HL-60 (cell line): Measurements from ENCODE around the gene DMD.

Experiments used
- DNase-seq, 2 experiments: peaks; one replicate each; pipeline ENCODE4 v3.0.0-alpha.2; 2010 to 2020; ENCODE audit warnings: low read depth in 1 of 2, low spot score in 1 of 2
- H3K27ac ChIP-seq: fragments of 250-450 bp; sonication (Bioruptor Pico); replicated peaks from 2 replicates; pipeline ENCODE4 v1.5.1; 2020; ENCODE audit warnings: mild to moderate bottlenecking, moderate library complexity
- H3K27me3 ChIP-seq: fragments of 250-450 bp; sonication (Bioruptor Pico); 2 replicates; pipeline ENCODE4 v1.5.1; 2021; ENCODE audit warnings: mild to moderate bottlenecking, moderate library complexity; ENCODE audit not compliant: insufficient read depth, poor library complexity, severe bottlenecking
- H3K4me3 ChIP-seq: replicated peaks from 2 replicates; pipeline ENCODE4 v1.5.1; 2011; ENCODE audit warnings: mild to moderate bottlenecking, control low read depth, low read length; ENCODE audit not compliant: insufficient read depth
- GABPA ChIP-seq: IDR thresholded peaks from 2 replicates; pipeline ENCODE4 v1.6.1; 2012; ENCODE audit warnings: low read depth
- POLR2AphosphoS5 ChIP-seq: IDR thresholded peaks from 2 replicates; pipeline ENCODE4 v1.6.1; 2012; ENCODE audit warnings: low read depth
- REST ChIP-seq: IDR thresholded peaks from 2 replicates; pipeline ENCODE4 v1.6.1; 2012; ENCODE audit warnings: low read depth; ENCODE audit not compliant: insufficient replicate concordance
- SPI1 ChIP-seq: IDR thresholded peaks from 2 replicates; pipeline ENCODE4 v1.6.1; 2012; ENCODE audit warnings: low read depth, mild to moderate bottlenecking, borderline replicate concordance
- TF ChIP-seq, protein P1 (sequence below): IDR thresholded peaks from one replicate; pipeline ENCODE4 v1.5.1; 2011; ENCODE audit warnings: low read length, control low read depth, inconsistent platforms; ENCODE audit not compliant: insufficient read depth

Gene DMD

DNA sequence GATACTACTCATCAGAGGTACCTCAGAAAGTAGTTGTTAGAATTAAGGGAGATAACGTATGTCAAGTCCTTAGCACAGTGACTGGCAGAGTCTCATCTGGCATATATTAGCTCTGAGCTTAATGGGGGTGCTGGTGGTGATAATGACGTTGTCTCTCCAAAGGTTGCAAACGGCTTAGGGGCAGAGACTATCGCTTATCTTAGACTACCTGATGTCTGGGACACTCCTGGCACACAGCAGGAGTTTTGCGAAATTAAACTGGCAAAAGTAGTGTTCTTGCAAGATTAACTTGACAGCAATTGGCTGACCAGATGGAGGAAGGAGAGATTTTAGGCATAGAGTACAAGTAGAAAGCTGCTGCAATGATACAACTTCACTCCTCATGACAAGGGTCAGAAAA lies 1839.4 kb downstream of the DMD start:
- H3K4me3 ChIP-seq: no peak overlapping the region
- no peaks in the 10 kb centered on the region for H3K27me3 ChIP-seq
- TF ChIP-seq, protein P1, sequence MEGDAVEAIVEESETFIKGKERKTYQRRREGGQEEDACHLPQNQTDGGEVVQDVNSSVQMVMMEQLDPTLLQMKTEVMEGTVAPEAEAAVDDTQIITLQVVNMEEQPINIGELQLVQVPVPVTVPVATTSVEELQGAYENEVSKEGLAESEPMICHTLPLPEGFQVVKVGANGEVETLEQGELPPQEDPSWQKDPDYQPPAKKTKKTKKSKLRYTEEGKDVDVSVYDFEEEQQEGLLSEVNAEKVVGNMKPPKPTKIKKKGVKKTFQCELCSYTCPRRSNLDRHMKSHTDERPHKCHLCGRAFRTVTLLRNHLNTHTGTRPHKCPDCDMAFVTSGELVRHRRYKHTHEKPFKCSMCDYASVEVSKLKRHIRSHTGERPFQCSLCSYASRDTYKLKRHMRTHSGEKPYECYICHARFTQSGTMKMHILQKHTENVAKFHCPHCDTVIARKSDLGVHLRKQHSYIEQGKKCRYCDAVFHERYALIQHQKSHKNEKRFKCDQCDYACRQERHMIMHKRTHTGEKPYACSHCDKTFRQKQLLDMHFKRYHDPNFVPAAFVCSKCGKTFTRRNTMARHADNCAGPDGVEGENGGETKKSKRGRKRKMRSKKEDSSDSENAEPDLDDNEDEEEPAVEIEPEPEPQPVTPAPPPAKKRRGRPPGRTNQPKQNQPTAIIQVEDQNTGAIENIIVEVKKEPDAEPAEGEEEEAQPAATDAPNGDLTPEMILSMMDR: no peak
- no peak for TF ChIP-seq GABPA
- no peak overlapping the region for H3K27ac ChIP-seq
- DNase-seq: no peak

DNA sequence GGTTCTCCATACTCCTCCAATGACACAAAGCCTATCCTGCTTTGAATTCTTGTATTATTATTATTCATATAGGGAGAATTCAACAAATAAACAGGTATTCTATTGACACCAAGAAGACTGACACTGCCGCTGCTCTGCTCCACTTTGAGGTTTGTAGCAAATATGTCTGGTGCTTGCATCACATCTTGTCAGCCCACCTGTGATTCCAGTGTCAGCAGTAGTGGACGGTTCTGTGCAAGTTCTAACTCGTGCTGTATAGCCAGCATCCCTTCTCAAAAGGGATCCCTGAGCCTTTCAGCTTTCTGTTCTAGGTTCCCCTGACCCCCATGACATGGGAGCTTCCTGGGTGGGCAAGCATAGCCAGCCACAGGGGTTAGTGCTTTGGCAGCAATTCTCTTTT lies 1843.5 kb downstream of the DMD start:
- Histone ChIP-seq H3K4me3 (no peak overlapping the region), H3K27ac (no peak overlapping the region), H3K27me3 (no peaks in the 10 kb centered on the region)
- DNase-seq: no peak
- TF ChIP-seq, protein P1: no peak

- DNase-seq: no peak
- H3K4me3 ChIP-seq: no peak overlapping the region
- no peak for TF ChIP-seq POLR2AphosphoS5
- no peak for TF ChIP-seq SPI1
- TF ChIP-seq, protein P1: no peak
- no peak for TF ChIP-seq GABPA
- TF ChIP-seq REST: no peak
These were observed 1845.3 kb downstream of the DMD start for GRCh38 chrX:31366041-31366440.

GRCh38 chrX:31356275-31357212 lies 1854.8 kb downstream of the DMD start:
- no peak overlapping the region for H3K27ac ChIP-seq
- no peak for DNase-seq
- TF ChIP-seq GABPA (no peak), REST (no peak), SPI1 (no peak), POLR2AphosphoS5 (no peak)
- TF ChIP-seq, protein P1: no peak
- no peaks in the 10 kb centered on the region for H3K27me3 ChIP-seq
- H3K4me3 ChIP-seq: no peak overlapping the region

More at GRCh38 chrX:31366041-31366440, 1845.3 kb downstream of the DMD start:
- Histone ChIP-seq H3K27ac (no peak overlapping the region), H3K27me3 (no peaks in the 10 kb centered on the region)
